HG03469 (cell line): ENCODE measurements around the gene GNGT2.

Experiments
- ATAC-seq: cut with Tn5 transposase; IDR thresholded peaks from one replicate; pipeline ENCODE4 v1.9.1; 2021; ENCODE audit warnings: mild to moderate bottlenecking, moderate library complexity, moderate number of reproducible peaks; ENCODE audit not compliant: unreplicated experiment

The GNGT2 gene

DNA sequence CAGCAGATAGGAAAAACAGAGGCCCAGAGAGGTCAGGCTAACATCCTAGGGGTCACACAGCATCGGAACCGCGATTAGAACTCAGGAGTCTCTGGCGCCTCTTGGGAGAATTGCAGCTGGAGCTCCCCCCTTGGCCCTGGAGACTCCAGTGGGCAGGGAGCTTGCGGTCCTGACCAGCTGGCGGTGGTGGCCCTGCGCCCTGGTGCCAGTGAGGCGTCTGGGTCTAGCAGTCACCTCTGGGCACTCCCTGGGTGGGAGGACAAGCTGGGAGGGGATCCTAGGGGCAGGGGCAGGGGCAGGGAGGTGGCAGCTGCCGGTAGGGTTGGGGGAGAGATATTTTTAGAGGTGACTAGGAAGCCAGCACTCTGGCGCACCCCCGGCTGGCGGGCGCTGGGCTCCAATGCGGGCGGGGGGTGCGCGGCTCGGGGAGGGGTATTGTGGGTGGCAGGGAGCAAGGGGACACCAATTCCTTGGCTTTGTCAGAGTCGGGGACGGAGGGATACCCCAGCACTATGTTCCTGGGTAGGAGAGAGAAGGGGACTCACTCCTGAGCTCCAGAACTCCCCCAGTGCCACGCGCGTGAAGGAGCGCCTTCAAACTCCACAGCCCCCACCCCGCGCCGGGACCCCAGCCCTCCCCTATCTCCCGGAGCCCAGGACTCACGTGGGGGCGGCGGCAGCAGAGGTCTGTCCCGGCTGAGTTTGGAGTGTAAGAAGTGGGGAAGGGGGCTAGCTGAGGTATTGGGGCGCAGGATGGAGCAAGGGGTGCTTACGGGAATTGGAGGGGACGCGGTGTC, 19.6 kb upstream of the GNGT2 start:
- no peak for ATAC-seq

DNA sequence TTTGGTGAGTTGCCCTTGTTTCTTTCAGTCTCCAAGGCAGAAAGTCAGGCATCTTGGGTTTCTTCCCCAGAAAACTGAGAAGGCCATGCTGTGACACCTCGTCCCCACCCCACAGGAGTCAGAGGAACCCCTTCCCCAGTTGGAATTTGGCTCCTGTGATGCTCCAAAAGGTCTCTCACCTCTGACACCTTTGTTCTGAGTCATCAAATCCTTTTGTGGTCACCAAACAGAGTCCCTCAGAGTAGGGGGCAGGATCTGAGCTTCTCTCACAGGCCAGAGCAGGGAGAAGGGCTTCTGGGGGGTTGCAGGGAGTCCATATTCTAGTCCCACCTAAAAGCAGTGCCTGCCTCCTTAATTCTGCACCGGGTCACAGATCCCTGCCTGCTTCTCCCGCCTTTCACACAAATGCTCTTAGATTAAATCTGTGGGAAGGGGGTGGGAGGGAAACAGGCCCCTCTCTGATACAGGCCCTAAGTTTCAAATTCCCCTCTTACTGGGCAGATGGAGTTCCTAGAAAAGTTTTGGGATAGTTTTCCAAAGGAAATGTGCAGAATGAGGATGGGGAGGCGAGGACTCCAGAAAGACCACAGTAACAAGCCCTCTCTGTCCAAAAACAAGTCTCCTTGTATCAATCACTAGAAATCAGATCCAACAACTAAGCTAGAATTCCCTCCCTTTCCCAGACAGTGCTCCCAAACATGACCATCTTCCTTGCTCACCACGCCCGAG, 18.9 kb upstream of the GNGT2 start:
- no peak for ATAC-seq

DNA sequence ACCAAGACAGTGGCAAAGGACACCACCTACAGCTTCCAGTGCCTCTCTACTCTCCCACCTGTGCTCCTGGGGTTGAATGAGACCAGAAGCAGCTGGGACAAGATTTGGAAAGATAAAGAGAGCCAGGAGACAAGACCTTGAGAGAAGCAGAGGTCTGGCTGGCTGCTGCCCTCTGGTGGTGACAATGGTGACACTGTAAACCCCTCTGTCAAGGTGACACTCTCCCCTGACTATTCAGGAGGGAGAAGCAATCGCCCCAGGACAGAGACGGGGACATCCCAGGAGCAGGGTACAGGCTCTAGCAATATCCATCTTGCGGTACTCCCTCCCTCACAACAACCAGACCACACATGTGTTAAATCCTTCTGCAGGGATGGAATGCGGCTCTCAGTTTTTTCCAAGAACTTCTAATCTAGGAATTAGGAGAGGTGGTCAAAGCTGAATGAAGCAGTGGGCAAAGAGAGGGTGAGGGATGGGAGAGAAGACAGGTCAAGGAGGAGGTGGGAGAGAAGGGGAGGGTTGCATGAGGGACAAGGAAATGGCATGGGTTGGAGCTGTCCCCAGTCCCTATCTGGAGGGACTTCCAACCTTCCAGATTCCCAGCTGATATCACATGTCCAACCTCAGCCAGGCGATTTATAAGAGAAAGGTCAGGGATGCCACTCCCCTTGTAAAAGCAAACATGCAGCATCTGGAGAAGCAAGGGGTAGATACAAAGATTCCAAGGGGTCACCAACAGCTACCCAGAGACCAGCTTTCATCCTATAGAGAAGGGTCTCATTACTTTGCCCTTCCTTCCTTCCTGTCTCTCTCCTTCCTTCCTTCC, 17.3 kb upstream of the GNGT2 start:
- no peak for ATAC-seq

DNA sequence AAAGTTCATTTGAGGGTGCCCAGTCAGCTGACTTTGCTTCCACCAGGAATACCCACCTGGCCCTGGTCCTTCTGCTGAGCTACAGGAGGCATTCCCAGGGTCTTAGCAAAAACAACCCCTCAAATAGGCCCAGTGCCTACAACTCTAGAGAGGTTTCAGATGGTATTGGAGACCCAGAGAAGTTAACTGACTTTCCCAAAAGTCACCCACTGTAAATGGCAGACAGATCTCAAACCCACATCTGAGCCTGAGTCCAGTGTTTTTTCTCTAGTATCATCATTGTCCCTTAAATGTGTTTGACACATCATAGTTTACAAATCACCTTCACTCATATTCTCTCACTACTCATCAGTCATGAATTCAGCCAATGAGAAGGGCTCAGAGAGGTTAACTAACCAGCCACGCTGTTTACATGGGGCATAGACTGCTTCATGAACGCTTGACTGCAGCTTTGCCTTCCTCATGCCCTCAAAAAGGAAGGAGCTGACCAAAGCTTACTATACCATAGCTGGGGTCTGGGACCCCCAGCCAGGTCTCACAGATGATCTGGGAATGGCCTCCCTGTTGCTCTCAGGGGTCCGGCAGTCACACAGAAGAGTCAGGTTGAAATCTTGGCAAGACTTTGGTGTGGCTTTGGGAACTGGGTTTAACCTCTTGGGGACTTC, 16.5 kb upstream of the GNGT2 start:
- no peak for ATAC-seq

DNA sequence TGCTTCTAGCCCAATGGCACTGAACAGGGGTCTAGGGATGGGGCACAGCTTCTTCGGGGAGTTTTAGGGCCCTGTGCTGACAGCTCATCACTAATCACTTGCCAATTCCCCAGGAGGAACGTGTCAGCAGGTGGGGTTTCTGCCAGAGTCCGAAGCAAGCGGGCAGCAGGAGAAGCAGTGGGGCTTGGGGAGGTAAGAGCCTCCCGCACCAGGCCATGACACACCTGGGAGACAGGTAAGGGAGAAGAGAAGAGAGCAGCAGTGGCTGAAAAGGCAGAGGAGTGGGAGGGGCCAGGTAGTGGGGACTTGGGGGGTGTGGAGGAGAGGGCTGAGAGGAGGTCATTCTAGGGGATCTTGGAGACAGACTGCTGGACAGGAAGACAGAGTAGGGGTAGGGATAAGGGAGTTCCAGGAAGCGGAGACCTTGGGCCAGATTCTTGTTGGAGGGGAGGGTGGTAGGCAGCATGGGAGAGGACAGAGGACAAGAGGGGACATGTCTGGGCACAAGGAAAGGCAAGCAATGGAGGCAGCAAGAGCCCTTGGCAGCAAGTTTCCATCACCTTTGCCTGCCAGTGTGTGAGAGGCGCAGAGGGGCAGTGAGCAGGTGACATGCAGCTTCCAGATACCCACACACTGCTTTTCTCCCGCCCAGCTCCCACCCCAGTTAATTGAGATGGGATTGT, 15.3 kb upstream of the GNGT2 start:
- ATAC-seq = no peak

DNA sequence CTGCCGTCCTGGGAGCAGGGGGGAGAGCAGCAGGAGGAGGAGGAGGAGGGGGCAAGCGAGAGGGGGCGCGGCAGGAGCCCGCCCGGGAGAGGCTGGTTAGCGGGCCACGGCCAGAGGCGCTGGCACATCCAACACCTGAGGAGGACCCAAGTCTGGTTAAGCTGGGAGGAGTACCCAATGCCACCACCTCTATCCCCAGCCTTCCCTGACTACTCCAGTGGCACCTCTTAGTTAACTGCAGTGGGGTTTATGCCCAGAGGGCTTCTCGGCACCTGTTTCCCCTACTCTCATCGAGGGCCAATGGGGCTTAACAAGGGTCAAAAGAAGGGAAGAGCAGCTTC, 14.6 kb upstream of the GNGT2 start:
- ATAC-seq = no peak

DNA sequence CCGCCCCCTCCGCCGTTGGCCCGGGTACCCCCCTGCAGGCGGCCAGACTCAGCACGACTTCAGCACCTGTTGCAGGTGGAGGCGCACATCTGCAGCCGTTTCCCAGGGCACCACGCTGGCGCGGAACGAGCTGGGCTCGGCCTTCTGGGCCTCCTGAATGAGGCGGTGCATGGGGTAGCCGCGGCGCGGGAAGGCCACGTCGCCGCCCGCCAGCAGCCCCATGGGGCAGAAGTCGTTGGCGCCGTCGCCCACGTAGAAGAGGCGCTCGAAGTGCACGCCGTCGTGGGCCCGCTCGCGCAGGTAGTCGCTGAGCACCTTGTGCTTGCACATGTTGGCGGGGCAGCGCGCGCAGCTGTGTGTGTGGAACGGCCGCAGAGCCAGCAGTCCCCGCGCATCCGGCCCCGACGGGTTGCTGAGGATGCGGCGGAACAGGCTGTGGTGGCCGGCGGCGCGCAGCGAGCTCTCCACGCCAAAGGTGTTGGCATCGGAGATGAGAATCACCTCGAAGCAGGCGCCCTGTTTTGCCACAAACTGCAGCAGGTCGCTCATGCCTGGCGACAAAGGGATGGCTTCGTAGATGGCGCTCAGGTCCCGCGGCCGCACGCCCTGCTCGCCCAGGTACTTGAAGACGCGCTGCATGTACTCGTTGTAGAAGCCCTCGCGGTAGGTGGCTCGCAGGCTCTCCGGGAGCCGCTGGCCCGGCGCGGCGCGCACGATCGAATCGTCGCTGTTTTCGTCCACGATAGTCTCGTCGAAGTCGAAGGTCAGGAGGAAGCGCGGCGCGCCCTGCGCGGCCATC, 14.0 kb upstream of the GNGT2 start:
- no peak for ATAC-seq

DNA sequence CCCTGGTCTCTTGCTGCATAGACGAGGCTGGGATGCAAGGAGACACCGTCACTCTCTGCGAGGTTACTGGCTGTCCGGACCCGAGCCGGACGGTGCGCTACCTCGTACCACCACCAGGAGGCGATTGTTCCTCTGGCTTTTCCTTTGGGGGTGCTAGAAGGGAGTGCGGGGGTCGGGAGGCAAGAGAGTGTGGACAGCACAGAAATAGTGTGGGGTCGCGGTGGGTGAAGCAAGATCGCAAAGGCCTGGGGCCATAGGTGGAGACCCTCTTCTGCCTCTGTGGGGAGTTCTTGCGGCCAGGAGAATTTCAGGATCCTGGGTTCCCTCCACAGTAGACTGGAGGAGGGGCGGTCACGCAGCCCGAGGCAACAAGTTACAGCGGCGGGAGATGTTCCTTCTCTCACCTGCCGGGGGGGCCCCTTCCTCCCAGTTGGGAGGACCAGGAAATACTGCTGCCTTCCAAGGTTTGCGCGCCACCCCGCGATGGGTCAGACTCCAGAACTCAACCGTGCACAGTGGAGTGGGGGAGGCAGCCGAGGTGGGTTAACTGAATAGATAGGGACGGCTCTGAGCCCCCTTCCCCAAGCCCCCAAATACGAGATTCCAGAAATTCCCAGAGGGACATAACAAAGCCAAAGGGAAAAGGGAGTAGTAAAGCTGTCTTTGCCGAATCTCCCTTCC, 13.3 kb upstream of the GNGT2 start:
- ATAC-seq = no peak

DNA sequence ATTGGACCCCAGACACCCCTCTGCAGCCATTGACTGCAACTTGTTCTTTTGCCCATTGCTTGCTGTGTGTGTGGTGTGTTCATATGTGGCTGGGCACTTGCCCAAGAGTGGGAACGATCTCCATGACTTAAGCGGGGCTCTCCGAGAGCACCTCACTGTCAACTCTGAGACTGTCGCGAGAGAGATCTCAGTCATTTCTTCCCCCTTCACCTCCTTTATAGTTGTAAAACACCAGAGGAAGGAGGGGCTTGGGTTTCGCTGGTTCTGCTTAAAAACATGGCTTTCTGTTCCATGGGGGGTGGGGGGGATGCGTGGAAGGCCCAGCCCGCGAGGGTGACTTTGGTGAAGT, 12.8 kb upstream of the GNGT2 start:
- ATAC-seq = no peak

DNA sequence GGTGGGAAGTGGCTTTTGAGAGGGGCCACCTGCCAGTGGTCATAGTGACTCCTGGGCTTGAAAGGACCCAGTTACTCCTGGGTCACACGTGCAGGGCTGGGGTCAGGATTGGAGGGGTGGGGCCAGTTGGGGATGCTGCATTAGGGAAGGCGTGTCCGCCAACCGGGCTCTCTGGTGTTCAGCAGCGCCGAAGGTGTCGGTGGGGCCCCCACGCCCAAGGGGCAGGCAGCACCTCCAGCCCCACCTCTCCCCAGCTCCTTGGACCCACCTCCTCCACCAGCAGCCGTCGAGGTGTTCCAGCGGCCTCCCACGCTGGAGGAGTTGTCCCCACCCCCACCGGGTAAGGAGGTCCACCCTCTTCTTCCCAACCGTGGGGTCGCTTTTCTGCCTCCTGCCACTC, 9.6 kb upstream of the GNGT2 start:
- ATAC-seq = no peak

DNA sequence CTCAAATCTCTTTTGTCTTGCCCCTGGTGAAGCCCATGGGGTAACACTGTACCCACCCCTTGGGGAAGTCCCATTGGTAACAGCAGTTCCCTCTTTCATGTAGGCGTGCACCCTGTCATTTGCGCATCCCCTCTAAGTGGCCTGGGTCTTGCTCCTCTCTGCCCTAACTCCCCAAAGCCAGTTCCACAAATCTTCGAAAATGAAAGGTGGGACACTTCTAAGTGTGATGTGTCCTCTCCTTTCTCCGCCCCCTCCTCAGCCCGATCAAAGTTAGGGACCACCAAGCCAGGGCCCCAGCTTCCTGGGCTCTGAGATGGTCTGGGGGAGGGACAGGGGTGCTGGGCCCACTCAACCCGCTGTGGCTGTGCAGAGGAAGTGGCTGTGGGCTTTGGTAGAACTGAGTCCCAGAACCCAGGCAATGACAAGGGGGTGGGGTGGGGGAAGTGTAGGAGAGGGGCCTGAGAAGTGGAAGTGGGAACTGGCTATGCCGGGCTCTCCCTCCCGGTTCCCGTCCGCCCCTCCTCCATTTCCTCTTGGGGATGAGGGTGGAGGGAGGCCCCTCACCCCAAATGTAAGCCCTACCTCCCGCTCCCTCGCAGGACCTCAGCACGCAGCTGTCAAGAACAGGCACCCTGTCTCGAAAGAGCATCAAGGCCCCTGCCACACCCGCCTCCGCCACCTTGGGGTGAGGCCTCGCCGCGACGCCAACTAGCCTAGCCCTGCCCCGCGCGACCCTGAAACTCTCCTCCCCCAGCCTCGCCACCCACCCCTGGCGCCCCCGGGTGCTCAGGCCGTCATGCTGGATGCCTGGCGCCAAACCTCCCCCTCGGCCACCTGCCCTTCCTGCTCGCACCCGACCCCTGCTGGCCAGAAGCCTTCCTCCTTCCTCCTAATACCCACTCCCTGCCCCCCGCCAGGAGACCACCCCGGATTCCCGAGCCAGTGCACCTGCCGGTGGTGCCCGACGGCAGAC, 8.9 kb upstream of the GNGT2 start:
- no peak for ATAC-seq

DNA sequence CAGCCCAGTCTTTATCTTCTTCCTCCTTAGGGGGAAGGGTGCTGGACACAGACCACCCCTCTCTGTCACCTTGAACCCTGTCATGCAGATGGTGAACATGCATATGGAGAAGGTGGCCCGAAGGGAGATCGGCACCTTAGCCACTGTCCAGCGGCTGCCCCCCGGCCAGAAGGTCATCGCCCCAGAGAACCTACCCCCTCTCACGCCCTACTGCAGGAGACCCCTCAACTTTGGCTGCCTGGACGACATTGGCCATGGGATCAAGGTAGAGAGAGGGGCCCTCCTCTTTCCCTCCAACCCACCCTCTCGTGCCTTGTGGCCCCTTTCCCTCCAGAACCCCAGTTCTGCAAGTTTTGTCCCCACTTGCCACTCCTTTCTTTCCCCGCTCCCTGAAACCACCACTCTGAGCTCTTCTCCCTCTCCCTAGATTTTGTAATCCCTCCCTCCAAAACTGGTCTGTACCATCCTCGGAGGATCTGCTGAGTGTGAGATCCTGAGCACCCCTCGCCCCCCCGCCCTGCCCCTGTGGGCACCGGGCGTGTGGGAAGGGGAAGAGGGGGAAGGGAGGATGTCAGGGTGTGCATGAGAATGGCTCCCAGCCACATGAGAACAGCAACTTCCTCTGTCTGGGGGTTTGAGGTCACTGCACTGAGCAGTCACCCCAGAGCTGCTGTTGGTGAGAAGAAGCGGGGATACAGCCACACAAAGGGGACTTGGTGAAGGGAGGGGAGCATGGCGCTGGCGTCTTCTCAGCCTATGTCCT, 7.5 kb upstream of the GNGT2 start:
- no peak for ATAC-seq

DNA sequence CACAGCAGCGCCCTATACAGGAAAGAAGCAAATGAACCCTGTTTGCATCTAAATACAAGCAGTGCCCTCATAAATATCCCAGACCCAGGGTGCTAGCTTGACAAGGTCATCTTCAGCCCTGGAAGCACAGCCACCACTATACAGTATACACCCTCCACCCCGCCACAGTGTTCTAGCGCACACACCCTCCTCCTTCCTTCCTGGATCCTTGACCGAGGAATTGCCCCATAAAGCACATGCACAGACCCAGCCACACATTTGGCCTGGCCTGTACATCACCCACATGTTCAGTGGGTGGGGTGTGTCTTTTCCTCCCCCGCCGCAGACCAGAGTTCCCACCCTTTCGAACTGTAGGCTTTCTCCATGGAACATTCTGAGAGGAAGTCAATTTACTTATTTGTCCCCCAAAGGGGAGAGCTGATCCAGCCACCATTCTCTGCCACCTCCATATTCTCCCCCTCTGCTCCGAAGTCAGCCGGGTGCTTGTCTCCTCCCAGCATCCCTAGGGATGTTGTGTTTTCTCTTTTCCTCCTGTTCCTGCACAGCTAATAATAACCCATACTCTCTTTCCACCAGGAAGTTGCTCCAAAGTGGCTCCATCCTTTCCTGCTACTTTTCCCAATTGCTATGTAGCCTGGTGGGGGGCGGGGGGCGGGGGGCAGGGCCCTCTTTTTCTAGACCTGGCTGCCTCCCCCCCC, 6.7 kb upstream of the GNGT2 start:
- ATAC-seq = no peak

DNA sequence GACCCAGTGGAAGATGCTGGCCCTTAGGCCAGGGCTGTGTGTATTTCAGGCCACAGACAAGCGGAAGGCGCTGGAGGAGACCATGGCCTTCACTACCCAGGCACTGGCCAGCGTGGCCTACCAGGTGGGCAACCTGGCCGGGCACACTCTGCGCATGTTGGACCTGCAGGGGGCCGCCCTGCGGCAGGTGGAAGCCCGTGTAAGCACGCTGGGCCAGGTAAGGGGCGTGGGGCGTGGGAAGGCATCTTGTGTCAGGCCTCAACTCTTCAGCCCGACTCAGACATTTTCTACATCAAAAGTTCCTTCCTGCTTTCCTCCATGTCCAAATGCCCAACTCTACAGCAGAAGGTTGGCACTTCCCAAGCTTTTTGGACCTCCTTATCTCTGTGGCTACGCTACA, 6.1 kb upstream of the GNGT2 start:
- no peak for ATAC-seq

DNA sequence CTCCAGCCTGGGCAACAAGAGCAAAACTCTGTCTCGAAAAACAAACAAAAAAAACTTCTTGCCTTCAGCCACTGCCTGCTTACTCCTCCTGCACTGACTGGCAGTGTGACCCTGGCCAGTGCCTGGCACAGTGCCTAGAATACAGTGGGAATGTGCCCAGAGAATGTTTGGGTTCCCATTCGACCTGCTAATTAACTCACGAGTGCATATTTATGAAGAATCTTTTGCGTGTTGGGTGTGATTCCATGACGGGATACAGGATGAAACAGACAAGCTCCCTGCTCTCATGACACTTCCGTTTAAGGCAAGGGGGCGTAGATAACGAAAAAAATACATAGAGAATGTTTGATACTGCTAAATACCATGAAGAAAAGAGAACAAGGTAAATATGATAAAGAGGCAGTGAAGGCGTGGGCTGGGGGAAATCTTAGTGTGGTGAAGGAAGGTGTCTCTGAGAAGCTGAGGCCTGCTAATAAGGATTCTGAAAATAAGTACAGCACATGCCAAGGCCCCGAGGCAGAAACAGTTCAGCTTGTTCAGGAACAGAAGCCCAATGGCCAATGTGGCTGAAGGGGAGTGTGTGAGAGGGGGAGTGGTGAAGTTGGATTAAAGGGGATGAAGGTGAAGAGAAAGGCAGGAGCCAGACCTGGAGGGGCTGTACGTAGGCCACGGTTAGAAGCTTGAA, 4.4 kb upstream of the GNGT2 start:
- no peak for ATAC-seq

DNA sequence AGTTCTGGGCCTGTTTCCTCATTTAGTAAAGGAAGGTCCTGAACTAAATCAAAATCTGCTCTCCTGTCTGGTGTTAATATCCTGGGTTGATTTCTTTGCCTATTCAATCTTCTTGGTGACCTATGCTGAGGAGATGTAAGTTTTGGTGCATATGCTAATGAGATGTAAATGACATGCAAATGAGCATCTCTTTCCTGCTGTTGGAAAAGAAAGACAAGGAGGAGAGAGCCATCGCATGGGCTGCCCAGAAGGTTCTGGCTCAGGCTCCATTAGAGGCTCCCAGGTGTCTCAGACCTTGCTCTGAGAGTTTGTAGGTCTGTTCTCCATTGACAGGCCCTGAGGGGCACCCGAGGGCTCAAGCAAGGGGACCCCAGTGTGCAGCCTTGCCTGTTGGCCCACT, 3.5 kb upstream of the GNGT2 start:
- no peak for ATAC-seq
